HG03139 (cell line): ENCODE results near the gene GUK1.
"Not testable (repeated sequence)": the region's sequence is repeated elsewhere in the genome, so short reads cannot be mapped to it uniquely, and the experiment has no call there.

Source experiments
- ATAC-seq: cut with Tn5 transposase; IDR thresholded peaks from one replicate; pipeline ENCODE4 v1.9.1; 2021; ENCODE audit not compliant: unreplicated experiment

The GUK1 gene

GRCh38 chr1:228175316-228176023 is 35.4 kb downstream of the GUK1 start:
- no peak for ATAC-seq

GRCh38 chr1:228176024-228176395 is 35.9 kb downstream of the GUK1 start:
- ATAC-seq, result no peak

- no peak for ATAC-seq
Measured at GRCh38 chr1:228176461-228177182, 36.5 kb downstream of the GUK1 start.

GRCh38 chr1:228177183-228177475 is 37.0 kb downstream of the GUK1 start:
- ATAC-seq, result no peak

- no peak for ATAC-seq
Measured at GRCh38 chr1:228177721-228178710, 37.9 kb downstream of the GUK1 start.

GRCh38 chr1:228178737-228179684 is 38.9 kb downstream of the GUK1 start:
- ATAC-seq, result no peak

GRCh38 chr1:228180271-228180958 is 40.3 kb downstream of the GUK1 start:
- ATAC-seq, result no peak

- ATAC-seq, result no peak
Measured at GRCh38 chr1:228180959-228181644, 41.0 kb downstream of the GUK1 start.

GRCh38 chr1:228181645-228182034 is 41.6 kb downstream of the GUK1 start:
- ATAC-seq, result no peak

GRCh38 chr1:228182296-228183030 is 42.4 kb downstream of the GUK1 start:
- no peak for ATAC-seq

- ATAC-seq, result no peak
Measured at GRCh38 chr1:228184152-228184551, 44.1 kb downstream of the GUK1 start.

- ATAC-seq, result no peak
Measured at GRCh38 chr1:228185641-228185965, 45.5 kb downstream of the GUK1 start.

GRCh38 chr1:228188249-228188648 is 48.2 kb downstream of the GUK1 start:
- not testable (repeated sequence) for ATAC-seq

- ATAC-seq, result no peak
Measured at GRCh38 chr1:228190182-228190581, 50.1 kb downstream of the GUK1 start.

GRCh38 chr1:228190778-228191177 is 50.7 kb downstream of the GUK1 start:
- ATAC-seq, result no peak

GRCh38 chr1:228194436-228194835 is 54.4 kb downstream of the GUK1 start:
- ATAC-seq, result no peak

- ATAC-seq, result no peak
Measured at GRCh38 chr1:228194921-228195812, 55.1 kb downstream of the GUK1 start.
